Endometrium (tissue), 2 donors: ENCODE results near the gene PTPN11.
"Not testable (repeated sequence)": the region's sequence is repeated elsewhere in the genome, so short reads cannot be mapped to it uniquely, and the experiment has no call there.

Source experiments
- FAIRE-seq: peaks from 2 replicates; lab custom pipeline; 2012; peaks lifted over from hg19 to GRCh38; lab: Jason Lieb, UNC
- donor health status: control.
- donor health status: control.

PTPN11 gene

DNA sequence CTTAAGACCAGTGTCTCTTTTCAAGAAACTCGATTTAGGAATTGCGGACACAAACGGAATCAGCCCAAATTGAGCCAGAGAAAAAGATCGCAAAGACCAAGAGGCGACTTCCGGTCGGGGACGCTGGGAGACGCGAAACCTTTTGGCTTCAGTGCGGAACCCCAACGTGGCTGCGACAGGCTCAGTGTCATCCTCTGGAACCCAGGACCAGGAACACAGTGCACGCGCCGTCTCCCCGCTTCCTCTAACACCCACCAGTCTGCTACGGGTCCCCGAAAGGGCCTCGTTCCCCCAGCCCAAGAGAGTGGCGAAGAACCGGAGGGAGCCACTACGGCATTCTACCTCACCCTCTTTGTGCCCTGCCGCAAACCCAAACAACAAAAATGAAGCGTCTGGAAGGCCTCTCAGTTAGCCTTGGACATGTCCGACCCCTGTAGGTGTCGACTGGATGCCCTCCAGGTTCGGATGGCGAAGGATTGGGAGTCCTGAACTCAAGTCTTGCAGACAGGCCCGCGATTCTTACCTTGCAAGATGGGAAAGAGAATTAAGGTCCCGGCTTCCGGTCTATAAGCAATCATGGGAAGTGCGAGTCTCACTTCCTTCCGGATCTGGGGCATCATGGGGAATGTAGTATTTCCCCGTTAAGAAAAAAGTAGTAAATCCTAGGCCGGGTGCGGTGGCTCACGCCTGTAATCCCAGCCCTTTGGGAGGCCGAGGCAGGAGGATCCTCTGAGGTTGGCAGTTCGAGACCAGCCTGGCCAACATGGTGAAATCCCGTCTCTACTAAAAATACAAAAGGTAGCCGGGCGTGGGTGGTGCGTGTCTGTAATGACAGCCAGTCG, 9.5 kb upstream of the PTPN11 start, which contains the start of gene RPL6:
Gene RPL6, minus strand, starts transcription at position 542 of the 842 bp plus-strand sequence. CDS start 949 bp downstream, outside the sequence.
- FAIRE-seq: peak; percentile 26

DNA sequence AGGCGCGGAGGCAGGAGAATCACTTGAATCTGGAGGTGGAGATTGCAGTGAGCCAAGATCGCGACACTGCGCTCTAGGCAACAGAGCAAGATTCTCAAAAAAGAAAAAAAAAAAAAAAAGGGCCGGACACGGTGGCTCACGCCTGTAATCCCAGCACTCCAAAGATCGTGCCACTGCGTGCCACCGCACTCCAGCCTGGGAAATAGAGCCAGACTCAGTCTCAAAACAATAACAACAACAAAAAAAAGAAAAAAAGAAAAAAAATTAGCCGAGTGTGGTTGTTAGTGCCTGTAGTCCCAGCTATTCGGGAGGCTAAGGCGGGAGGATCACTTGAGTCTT, 8.9 kb upstream of the PTPN11 start:
- FAIRE-seq: no peak

DNA sequence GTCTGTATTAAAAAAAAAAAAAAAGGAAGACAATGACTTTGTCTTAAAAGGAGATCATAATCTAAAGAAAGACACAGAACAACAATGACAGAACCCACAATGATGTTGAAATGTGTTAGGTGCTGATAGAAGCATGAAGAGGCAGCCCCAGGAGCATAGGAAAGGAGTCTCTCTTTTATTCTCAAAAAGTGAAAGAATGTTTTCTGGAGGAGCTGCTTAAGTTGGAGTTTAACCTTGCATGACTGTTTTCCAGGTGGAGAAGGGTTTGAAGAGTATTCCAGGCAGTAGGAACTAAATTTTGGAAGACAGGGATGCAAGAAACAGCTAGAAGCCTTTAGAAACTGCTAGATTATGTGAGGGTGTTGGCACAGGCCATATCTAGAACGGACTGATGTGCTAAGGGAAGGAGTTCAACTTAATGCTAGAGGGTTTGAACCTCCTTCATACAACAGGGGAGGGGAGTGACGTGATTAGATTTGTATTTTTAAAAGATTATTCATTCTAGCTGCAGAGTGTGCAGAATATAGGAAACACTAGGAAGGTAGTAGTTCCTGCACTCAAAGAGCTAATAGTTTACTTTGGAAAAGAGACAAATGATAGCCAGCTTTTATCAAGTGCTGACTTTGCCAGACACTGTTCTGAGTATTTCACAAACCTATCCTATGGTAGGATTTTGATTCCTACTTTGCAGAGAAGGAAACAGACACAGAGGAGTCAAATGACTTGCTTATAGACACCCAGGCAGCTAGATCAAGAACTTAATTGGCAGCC, 4.7 kb upstream of the PTPN11 start:
- FAIRE-seq: no peak

DNA sequence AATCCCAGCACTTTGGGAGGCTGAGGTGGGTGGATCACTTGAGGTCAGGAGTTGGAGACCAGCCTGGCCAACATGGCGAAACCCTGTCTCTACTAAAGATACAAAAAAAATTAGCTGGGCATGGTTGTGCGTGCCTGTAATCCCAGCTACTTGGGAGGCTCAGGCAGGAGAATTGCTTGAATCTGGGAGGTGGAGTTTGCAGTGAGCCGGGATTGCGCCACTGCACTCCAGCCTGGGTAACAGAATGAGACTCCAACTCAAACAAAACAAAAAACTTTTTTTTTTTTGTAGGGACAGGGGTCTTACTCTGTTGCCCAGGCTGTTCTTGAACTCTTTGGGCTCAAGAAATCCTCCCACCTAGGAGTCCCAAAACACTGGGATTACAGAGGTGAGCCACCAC, 3.3 kb upstream of the PTPN11 start:
- FAIRE-seq: not testable (repeated sequence)

DNA sequence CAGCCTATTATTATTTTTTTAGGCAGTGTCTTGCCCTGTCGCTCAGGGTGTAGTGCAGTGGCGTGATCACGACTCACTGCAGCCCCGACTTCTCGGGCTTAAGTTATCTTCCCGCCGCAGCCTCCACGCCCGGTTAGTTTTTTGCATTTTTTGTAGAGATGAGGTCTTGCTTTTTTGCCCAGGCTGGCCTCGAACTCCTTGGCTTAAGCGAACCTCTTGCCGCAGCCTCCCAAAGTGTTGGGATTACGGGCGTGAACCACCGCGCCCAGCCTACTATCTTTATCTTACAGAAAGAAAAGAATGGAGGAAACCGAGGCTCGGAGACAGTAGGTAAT, 507 bp upstream of the PTPN11 start:
- FAIRE-seq: no peak

DNA sequence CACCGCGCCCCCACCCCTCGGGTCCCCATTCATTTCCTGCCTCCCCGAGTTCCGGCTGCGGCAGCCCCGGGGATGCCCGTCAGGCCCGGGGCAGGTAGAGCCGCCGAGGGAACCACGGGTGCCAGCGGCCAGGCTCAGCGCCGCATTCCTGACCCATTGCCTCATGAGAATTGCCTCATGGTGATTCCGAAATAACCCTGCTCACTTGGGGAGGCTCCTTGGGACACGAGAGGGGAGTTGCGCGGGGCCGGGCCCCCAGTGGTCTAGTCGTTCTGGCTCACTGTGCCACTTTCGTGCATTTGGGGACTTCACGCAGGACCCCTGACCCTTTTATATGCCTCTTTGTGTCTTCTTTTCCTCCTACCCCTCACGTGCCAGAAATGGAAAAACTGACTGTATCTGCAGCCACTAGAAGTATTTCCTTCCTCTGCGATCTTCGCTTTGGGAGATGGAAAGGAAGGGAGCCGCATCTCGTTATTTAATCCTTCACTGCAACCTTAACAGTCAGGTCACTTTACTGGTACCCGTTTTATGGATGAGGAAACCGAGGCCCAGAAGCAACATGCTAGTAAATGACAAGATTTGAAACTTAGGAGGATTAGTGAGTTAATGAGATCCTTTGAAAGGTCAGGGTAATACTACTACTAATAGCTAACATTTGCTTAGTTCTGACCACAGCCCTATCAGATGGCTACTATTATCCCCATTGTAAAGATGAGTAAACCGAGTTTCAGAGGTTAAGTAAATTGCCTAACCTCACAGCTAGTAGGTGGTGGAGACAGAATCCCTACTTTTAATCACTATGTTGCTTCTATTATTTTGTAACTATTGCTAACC, 768 bp downstream of the PTPN11 start:
- no peak for FAIRE-seq

DNA sequence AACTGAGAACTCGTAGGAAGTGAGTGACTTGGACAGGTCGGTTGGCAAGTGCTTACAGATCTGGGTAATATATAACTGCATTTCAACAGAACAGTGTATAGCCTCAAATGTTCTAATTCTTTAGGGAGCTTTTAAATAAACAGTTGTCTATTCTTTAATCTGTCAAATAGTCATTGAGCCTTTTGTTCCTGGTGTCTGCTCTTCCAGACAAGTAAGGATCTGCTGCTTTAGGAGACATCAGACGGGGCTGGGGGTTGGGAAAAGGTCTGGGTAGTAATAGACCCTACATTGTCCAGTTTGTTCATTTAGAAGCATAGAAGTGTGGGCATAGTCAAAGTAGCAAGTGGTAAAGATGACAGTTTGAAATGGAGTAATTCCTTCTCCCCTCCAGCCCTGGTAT, 2.0 kb downstream of the PTPN11 start:
- FAIRE-seq: no peak

DNA sequence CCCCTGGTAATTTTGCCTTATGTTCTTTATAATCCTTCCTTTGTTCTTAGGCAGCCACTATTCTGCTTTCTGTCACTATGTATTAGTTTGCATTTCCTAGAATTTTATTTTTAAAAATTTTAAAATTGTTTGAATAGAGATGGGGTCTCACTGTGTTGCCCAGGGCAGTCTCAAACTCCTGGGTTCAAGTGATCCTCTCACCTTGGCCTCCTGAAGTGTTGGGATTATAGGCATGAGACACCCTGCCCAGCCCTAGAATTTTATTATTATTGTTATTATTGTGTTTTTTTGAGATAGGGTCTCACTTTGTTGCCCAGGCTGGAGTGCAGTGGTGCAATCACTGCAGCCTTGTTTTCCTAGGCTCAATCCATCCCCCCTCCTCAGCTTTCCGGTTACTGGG, 2.6 kb downstream of the PTPN11 start:
- no peak for FAIRE-seq

DNA sequence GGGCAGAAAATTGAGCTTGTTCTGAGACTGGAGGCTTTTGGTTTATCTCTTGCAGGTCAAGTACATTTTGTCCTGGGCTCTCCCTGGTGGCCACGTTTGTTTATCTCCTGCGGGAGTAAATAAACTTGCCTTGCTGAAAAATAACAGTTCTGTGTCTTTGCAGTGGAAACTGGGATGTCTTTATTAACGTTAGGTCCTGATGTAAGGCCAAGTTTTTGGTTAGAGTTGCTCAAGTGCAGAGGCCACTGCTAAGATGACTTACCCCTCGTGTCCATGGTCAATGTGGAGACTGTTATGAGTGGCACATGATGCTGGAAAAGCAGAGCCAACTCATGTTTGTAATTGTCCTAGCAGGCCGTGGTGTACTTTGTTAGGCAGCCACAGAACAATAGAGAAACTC, 3.8 kb downstream of the PTPN11 start:
- FAIRE-seq: no peak

DNA sequence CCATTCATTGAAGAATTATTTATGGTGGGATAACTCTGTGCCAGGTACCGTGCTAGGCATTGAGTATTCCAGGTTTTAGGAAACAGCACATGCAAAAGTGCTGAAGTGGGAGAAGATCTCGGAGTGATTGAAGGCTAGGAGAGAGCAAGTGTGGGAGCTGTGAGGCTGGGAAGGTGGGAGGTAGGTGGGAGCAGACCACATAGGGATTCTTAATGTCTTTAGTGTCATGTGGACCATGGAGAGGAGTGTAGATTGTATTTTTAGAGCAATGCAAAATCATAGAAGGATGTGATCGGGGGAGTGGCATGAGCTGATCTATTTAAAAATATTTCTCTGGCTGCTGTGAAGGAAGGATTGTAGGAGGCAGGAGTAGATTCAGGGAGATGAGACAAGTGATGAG, 5.4 kb downstream of the PTPN11 start:
- FAIRE-seq: no peak

DNA sequence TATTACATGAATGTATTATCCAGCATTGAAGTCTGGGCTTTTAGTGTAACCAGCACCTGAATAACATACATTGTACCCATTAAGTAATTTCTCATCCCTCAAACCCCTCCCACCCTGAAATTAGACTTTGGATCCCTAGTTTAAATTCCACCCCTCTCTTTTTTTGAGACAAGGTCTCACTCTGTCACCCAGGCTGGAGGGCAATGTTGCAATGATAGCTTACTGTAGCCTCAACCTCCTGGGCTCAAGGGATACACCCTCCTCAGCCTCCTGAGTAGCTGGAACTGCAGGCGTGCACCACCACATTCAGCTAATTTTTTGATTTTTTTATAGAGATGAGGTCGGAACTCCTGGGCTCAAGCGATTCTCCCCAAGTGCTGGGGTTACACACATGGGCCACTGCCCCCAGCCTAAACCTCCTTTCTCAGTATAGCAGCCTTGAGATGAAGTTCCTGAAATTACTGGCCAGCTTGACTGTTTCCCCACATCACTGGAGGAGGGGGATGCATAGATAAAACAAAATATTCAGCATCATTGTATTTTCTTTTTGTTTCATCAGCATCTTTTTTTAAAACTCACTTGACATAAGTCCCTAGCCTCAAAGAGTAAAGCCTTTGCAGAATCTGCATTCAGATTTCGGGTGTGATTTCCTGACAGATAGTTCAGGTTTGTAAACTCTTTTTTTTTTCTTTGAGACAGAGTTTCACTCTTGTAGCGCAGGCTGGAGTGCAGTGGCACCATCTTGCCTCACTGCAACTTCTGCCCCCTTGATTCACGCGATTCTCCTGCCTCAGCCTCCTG, 7.0 kb downstream of the PTPN11 start:
- FAIRE-seq: no peak

DNA sequence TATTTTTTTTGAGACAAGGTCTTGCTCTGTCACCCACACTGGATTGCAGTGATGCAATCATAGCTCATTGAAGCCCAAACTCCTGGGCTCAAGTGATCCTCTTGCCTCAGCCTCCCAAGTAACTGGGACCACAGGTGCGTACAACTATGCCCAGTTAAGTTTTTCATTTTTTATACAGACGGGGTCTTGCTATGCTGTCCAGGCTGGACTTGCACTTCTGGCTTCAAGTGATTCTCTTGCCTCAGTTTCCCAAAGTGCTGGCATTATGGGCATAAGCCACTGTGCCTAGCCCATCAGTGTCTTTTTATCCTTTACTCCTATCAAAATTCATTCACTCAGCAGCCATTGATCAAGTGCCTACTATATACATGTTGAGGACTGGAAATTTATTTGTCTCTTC, 9.0 kb downstream of the PTPN11 start:
- no peak for FAIRE-seq

DNA sequence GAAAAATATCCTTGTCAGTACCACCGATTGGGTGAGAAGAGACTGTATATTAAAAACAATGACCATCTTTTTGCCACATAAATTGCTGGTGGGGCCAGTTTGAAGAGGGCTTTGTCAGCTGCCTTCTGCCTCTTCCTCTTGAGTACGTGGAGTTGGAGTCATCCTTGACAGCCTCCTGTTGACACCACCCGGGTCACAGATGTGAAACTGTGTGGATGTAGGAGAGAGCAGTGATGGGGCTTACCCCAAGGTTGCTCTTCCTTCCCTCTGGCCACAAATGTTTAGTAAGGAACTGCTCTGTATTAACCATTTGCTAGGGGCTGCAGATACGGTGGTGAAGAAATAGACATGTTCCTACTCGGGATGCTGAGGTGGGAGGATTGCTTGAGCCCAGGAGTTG, 12.2 kb downstream of the PTPN11 start:
- no peak for FAIRE-seq

DNA sequence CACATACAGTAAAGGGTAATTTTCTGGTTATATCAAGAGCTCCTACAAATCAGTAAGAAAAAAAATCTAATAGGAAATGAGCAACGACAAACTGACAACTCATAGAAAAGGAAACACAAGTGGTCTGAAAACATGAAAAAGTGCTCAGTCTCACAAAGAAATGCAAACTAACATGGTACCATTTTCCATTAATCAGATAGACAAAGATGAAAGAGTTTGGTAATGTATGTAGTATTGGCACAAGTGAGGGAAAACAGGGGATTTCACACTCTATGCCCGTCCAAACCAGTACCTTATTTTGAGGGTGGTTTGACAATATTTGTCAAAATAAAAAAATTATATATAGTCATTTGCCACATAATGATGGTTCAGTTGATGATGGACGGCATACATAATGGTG, 13.2 kb downstream of the PTPN11 start:
- no peak for FAIRE-seq

DNA sequence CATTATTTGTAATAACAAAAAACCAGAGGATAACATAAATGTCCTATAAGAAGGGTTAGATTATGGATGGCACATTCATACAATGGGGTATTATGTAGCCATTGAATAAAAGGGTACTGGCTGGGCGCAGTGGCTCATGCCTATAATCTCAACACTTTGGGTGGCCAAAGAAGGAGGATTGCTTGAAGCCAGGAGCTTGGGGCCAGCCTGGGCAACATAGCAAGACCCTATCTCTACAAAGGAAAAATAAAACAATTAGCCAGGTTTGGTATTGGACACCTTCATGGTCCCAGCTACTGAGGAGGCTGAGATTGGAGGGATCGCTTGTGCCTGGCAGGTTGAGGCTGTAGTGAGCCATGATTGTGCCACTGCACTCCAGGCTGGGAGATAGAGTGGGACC, 14.8 kb downstream of the PTPN11 start:
- FAIRE-seq: no peak

DNA sequence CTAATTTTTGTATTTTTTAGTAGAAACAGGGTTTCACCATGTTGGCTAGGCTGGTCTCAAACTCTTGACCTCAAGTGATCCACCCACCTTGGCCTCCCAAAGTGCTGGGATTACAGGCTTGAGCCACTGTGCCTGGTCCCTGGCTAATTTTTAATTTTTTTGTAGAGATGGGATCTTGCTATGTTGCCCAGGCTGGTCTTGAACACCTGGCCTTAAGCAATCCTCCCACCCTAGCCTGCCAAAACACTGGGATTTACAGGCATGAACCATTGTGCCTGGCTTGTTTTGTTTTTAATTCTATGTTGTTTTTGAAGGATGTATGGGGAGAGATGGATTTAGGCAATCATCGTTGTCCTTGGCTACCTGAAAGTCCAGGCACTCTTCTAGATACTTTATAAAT, 19.9 kb downstream of the PTPN11 start:
- FAIRE-seq: not testable (repeated sequence)

DNA sequence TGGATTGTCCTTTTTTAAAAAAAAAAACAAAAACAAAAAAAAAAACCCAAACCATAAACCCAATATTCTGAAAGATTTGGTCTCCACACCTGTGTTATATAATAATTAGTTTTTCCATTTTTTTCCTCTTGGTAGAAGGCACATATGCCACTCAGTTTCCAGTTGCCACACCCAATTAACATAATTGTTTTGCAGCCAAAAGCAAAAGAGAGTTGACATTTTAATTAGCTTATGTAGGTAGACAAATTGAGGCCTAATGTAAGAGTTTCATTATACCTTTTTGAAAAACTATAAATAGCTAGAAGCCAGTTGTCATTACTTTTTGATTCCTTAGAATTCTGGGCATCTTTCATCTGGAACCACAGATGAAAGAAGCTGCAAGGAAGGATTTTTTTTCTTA, 21.0 kb downstream of the PTPN11 start:
- no peak for FAIRE-seq

DNA sequence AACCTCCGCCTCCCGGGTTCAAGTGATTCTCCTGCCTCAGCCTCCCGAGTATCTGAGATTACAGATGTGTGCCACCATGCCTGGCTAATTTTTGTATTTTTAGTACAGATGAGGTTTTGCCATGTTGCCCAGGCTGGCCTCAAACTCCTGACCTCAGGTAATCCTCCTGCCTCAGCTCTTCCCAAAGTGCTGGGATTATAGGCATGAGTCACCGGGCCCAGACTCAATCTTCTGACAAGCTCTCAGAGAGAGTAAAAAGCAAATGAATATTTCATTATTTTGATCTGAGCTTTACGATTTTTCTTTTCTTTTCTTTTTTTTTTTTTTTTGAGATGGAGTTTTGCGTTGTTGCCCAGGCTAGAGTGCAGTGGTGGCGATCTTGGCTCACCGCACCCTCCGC, 21.9 kb downstream of the PTPN11 start:
- not testable (repeated sequence) for FAIRE-seq

DNA sequence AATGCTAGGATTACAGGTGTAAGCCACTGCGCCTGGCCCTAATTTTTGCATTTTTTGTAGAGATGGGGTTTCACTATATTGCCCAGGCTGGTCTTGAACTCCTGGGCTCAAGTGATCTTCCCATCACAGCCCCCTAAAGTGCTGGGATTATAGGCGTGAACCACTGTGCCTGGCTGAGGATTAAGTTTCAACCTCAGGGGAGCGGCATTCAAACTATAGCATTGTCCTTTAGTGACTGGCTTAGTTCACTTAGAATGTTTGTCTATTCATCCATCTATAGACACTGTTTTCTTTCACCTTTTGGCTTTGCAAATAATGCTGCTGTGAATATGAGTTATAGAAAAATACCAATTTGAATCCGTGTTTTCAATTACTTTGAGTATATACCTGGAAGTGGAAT, 25.2 kb downstream of the PTPN11 start:
- no peak for FAIRE-seq

DNA sequence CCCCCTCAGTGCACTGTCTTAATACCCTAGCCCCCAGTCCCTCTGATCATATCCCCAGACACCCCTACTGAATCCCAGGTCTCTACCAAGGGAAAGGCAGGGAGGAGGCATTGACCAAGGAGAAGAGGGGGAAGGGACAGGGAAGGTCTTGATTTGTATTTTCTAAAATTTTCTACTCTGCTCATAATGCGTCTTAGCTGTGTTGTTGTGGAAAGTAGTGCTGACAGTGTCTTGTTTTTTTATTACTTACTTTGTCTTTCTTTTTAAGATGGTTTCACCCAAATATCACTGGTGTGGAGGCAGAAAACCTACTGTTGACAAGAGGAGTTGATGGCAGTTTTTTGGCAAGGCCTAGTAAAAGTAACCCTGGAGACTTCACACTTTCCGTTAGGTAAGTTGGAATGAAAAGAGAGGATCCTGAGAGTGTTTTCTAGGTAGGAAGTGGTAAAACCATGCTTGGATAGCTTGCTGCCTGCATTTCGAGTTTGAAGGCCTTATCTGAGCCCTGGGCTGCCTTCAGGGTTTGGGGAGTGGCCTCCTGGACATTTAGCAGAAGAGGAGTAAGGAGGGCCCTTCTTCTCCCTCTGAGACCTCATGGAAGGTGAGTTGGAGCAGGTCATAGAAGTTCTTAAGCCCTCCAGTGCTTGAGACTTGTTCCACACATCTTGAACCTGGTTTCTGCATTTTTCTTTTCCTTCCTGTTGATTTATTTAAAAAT, 27.4 kb downstream of the PTPN11 start:
- no peak for FAIRE-seq

DNA sequence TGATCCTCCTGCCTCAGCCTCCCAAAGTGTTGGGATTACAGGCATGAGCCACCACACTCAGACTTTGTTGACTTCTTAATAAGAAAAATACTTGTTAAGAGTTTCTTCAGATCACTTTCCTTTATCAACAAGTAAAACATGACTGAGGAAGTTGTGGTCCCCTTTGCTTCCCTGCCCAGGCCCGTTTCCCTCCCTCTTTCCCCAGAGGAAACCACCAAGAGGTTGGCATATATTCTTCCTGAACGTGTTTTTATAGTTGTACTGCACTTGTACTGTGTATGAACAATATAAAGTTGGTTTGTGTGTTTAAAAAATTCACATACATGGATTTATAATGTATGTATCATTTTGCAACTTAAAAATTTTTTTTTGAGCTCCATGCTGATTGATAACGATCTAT, 28.4 kb downstream of the PTPN11 start:
- FAIRE-seq: no peak
